HepG2 (cell line): ENCODE data around the gene NAT14. TPM values are rescaled to one million over a fixed set of nuclear protein-coding genes. Genes with fewer than 3 reads are reported as not detected.

Experiments
- ASH2L ChIP-seq: fragments of 300-600, 200-600 bp; sonication (generic); IDR thresholded peaks from 2 replicates; pipeline ENCODE4 v1.7.0; 2017; ENCODE audit warnings: low read depth, mild to moderate bottlenecking, moderate library complexity, mixed read lengths, low read length; ENCODE audit not compliant: insufficient read length
- FIP1L1 ChIP-seq: fragments of 200-400 bp; formaldehyde crosslinking; IDR thresholded peaks from 2 replicates; pipeline ENCODE4 v1.6.1; 2018; ENCODE audit warnings: low read depth, mild to moderate bottlenecking, low read length, moderate library complexity, borderline replicate concordance; ENCODE audit not compliant: insufficient read depth
- HES4 ChIP-seq: sonication (generic); formaldehyde crosslinking; IDR thresholded peaks from 2 replicates; pipeline ENCODE4 v1.9.0; 2021; ENCODE audit warnings: mild to moderate bottlenecking, missing genetic modification reagents, borderline replicate concordance
- MAFK ChIP-seq, 2 experiments: IDR thresholded peaks in 1 of 2; conservative IDR thresholded peaks in 1 of 2; 2 replicates each; pipeline ENCODE4 v1.6.1; 2011; ENCODE audit warnings: improper control_type of control experiment in 2 of 2, low read length in 2 of 2
- MEIS2 ChIP-seq: sonication (generic); formaldehyde crosslinking; IDR thresholded peaks from 2 replicates; pipeline ENCODE4 v1.9.0; 2021; ENCODE audit warnings: mild to moderate bottlenecking, missing genetic modification reagents
- NR1H2 ChIP-seq: sonication (generic); formaldehyde crosslinking; IDR thresholded peaks from 2 replicates; pipeline ENCODE4 v1.8.1; 2022; ENCODE audit warnings: low read depth, missing genetic modification reagents, borderline replicate concordance
- PHF8 ChIP-seq: sonication (generic); formaldehyde crosslinking; IDR thresholded peaks from 2 replicates; pipeline ENCODE4 v1.5.0; 2020; ENCODE audit warnings: missing genetic modification reagents
- SIN3A ChIP-seq: IDR thresholded peaks from 2 replicates; pipeline ENCODE4 v1.6.1; 2011; ENCODE audit warnings: low read depth, mild to moderate bottlenecking, control low read depth, low read length, borderline replicate concordance
- SMAD9 ChIP-seq: sonication (generic); formaldehyde crosslinking; IDR thresholded peaks from 2 replicates; pipeline ENCODE4 v1.5.1; 2020; ENCODE audit warnings: mild to moderate bottlenecking, missing genetic modification reagents
- SNRNP70 ChIP-seq: fragments of 200-400 bp; formaldehyde crosslinking; IDR thresholded peaks from 2 replicates; pipeline ENCODE4 v1.6.1; 2017; ENCODE audit warnings: mild to moderate bottlenecking, low read depth, low read length, moderate library complexity
- STAG1 ChIP-seq: sonication (generic); formaldehyde crosslinking; IDR thresholded peaks from 2 replicates; pipeline ENCODE4 v1.4.0; 2020; ENCODE audit warnings: missing genetic modification reagents
- ZBTB7B ChIP-seq: sonication (generic); formaldehyde crosslinking; IDR thresholded peaks from 2 replicates; pipeline ENCODE4 v1.4.0; 2020; ENCODE audit warnings: missing genetic modification reagents
- ZNF143 ChIP-seq: sonication (generic); formaldehyde crosslinking; IDR thresholded peaks from 2 replicates; pipeline ENCODE4 v1.4.0; 2020; ENCODE audit warnings: missing genetic modification reagents
- ZNF260 ChIP-seq: sonication (generic); formaldehyde crosslinking; IDR thresholded peaks from 2 replicates; pipeline ENCODE4 v1.4.0; 2020; ENCODE audit warnings: missing genetic modification reagents, low read depth, mild to moderate bottlenecking, borderline replicate concordance
- ZNF33B ChIP-seq: sonication (generic); formaldehyde crosslinking; IDR thresholded peaks from 2 replicates; pipeline ENCODE4 v1.5.1; 2020; ENCODE audit warnings: mild to moderate bottlenecking, missing genetic modification reagents
- ZSCAN22 ChIP-seq: sonication (generic); formaldehyde crosslinking; IDR thresholded peaks from 2 replicates; pipeline ENCODE4 v1.4.0; 2020; ENCODE audit warnings: mild to moderate bottlenecking, missing genetic modification reagents
- polyA plus RNA-seq, 8 experiments: library from polyadenylated mRNA; depleted of rRNA in 3 of 8; stranded (reverse) in 7 of 8; unstranded in 1 of 8; fragments of >200 nt; fragmentation: Illumina TruSeq in 4 of 8; extraction: Trizol in 4 of 8; gene quantifications; 2 replicates each; pipeline versions ENCODE4 v1.2.1 to v1.2.3, GENCODE V29; 2011 to 2016; ENCODE audit warnings: low read depth in 4 of 8, missing spikeins in 1 of 8, mixed read lengths in 1 of 8; ENCODE audit not compliant: insufficient read depth in 1 of 8
- total RNA-seq, 5 experiments: library from RNA; depleted of rRNA; stranded (reverse); fragments of >200 nt; fragmentation: Illumina TruSeq; extraction: Trizol; gene quantifications; 2 replicates each; pipeline ENCODE4 v1.2.3, GENCODE V29; 2016; ENCODE audit warnings: low read depth in 1 of 5
- TF ChIP-seq, protein P1 (sequence below): sonication (generic); formaldehyde crosslinking; IDR thresholded peaks from 2 replicates; pipeline ENCODE4 v1.4.0; 2020; ENCODE audit warnings: missing genetic modification reagents, borderline replicate concordance
- TF ChIP-seq, protein P2 (sequence below): IDR thresholded peaks from 2 replicates; pipeline ENCODE4 v1.6.1; 2016; ENCODE audit warnings: low read depth, missing genetic modification reagents, missing compliant biosample characterization
- TF ChIP-seq, protein P3 (sequence below): sonication (generic); formaldehyde crosslinking; IDR thresholded peaks from 2 replicates; pipeline ENCODE4 v1.4.0; 2020; ENCODE audit warnings: missing genetic modification reagents; ENCODE audit errors: not compliant biosample characterization

The NAT14 gene
- total and polyA plus RNA-seq, 2 of the 13 experiments (the other 11 are each of a cell fraction or from before 2014, with no cell fraction given), result 20.7 to 22.3 TPM

DNA sequence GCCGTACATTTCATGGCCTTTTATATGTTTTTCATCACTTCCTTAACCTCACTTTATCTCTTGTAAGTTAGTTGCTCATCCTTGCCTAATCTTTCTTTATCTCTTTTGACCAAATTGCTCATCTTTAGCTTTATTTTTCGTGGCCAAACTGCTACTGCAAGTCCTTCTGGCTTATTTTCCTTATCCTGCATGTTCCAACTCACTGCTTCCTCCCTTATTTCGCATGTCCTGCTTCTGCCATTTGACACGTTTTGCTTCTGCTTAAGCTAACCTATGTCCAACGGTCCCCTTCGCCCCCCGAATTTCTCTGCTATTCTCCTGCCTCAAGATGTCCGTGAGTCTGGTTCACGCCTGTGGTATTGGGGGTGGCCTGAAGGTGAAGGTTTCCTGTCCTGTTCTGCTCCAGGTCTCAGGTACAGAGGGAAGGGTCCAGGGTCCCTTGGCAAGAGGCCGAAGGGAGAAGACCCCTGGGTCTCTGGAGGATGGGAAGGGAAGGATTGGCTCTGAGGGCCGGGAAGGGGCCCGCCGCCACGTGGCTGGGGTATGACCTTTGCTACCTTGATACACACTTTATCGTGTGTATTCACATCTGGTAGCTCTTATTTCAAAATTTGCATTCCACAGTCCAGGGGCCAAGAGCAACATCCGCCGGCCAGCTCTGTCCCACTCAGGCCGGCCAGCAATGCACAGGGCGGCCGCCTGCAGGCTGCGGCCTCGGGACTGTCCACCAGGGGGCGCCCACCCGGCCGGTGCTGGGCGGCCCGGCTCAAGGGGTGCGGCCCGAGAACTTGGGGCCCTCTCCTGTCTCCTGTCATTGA, 17.5 kb upstream of the NAT14 start (continued):
- TF ChIP-seq MEIS2 (CRISPR knock-in tag), result no peak
- TF ChIP-seq STAG1 (CRISPR knock-in tag), result peak; percentile 63
- no peak for TF ChIP-seq ASH2L
- no peak for TF ChIP-seq MAFK (conservative IDR thresholded peaks at IDR 0.05 in 1 of 2, IDR thresholded peaks at IDR 0.05 in 1 of 2; ENCODE audit: low read length in 2 of 2)
- TF ChIP-seq, protein P1, sequence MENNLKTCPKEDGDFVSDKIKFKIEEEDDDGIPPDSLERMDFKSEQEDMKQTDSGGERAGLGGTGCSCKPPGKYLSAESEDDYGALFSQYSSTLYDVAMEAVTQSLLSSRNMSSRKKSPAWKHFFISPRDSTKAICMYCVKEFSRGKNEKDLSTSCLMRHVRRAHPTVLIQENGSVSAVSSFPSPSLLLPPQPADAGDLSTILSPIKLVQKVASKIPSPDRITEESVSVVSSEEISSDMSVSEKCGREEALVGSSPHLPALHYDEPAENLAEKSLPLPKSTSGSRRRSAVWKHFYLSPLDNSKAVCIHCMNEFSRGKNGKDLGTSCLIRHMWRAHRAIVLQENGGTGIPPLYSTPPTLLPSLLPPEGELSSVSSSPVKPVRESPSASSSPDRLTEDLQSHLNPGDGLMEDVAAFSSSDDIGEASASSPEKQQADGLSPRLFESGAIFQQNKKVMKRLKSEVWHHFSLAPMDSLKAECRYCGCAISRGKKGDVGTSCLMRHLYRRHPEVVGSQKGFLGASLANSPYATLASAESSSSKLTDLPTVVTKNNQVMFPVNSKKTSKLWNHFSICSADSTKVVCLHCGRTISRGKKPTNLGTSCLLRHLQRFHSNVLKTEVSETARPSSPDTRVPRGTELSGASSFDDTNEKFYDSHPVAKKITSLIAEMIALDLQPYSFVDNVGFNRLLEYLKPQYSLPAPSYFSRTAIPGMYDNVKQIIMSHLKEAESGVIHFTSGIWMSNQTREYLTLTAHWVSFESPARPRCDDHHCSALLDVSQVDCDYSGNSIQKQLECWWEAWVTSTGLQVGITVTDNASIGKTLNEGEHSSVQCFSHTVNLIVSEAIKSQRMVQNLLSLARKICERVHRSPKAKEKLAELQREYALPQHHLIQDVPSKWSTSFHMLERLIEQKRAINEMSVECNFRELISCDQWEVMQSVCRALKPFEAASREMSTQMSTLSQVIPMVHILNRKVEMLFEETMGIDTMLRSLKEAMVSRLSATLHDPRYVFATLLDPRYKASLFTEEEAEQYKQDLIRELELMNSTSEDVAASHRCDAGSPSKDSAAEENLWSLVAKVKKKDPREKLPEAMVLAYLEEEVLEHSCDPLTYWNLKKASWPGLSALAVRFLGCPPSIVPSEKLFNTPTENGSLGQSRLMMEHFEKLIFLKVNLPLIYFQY (CRISPR knock-in tag), result 0 out of 2 replicates have a peak, but pooled peaks have one; percentile 46
- TF ChIP-seq, protein P2, sequence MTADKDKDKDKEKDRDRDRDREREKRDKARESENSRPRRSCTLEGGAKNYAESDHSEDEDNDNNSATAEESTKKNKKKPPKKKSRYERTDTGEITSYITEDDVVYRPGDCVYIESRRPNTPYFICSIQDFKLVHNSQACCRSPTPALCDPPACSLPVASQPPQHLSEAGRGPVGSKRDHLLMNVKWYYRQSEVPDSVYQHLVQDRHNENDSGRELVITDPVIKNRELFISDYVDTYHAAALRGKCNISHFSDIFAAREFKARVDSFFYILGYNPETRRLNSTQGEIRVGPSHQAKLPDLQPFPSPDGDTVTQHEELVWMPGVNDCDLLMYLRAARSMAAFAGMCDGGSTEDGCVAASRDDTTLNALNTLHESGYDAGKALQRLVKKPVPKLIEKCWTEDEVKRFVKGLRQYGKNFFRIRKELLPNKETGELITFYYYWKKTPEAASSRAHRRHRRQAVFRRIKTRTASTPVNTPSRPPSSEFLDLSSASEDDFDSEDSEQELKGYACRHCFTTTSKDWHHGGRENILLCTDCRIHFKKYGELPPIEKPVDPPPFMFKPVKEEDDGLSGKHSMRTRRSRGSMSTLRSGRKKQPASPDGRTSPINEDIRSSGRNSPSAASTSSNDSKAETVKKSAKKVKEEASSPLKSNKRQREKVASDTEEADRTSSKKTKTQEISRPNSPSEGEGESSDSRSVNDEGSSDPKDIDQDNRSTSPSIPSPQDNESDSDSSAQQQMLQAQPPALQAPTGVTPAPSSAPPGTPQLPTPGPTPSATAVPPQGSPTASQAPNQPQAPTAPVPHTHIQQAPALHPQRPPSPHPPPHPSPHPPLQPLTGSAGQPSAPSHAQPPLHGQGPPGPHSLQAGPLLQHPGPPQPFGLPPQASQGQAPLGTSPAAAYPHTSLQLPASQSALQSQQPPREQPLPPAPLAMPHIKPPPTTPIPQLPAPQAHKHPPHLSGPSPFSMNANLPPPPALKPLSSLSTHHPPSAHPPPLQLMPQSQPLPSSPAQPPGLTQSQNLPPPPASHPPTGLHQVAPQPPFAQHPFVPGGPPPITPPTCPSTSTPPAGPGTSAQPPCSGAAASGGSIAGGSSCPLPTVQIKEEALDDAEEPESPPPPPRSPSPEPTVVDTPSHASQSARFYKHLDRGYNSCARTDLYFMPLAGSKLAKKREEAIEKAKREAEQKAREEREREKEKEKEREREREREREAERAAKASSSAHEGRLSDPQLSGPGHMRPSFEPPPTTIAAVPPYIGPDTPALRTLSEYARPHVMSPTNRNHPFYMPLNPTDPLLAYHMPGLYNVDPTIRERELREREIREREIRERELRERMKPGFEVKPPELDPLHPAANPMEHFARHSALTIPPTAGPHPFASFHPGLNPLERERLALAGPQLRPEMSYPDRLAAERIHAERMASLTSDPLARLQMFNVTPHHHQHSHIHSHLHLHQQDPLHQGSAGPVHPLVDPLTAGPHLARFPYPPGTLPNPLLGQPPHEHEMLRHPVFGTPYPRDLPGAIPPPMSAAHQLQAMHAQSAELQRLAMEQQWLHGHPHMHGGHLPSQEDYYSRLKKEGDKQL, result no peak
- TF ChIP-seq ZNF260 (CRISPR knock-in tag), result no peak
- no peak for TF ChIP-seq FIP1L1
- no peak for TF ChIP-seq SMAD9
- TF ChIP-seq HES4 (CRISPR knock-in tag), result no peak
- TF ChIP-seq ZSCAN22 (CRISPR knock-in tag), result no peak
- no peak for TF ChIP-seq SNRNP70
- TF ChIP-seq NR1H2 (CRISPR knock-in tag), result no peak
- no peak for TF ChIP-seq SIN3A
- no peak for TF ChIP-seq ZNF33B (CRISPR knock-in tag)
- 0 out of 2 replicates have a peak, but pooled peaks have one; percentile 29 for TF ChIP-seq PHF8
- peak; percentile 43; the same call in 1 of the 2 replicates for TF ChIP-seq ZNF143 (CRISPR knock-in tag)
- TF ChIP-seq, protein P3, sequence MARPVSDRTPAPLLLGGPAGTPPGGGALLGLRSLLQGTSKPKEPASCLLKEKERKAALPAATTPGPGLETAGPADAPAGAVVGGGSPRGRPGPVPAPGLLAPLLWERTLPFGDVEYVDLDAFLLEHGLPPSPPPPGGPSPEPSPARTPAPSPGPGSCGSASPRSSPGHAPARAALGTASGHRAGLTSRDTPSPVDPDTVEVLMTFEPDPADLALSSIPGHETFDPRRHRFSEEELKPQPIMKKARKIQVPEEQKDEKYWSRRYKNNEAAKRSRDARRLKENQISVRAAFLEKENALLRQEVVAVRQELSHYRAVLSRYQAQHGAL (CRISPR knock-in tag), result no peak
- peak; percentile 49; the same call in 1 of the 2 replicates for TF ChIP-seq ZBTB7B (CRISPR knock-in tag)
